Stimulated activated CD4-positive, alpha-beta T cell treated with anti-CD3 and anti-CD28 coated beads, Interleukin-4, amount 100 ng/mL, for 48 hours (primary cell): Measurements from ENCODE around the gene CLDN5.

Experiments used
- DNase-seq, 2 donors: peaks; one replicate each; pipeline ENCODE4 v3.0.0-alpha.2; 2020; ENCODE audit warnings: low read depth in 2 of 2

CLDN5 gene, protein sequence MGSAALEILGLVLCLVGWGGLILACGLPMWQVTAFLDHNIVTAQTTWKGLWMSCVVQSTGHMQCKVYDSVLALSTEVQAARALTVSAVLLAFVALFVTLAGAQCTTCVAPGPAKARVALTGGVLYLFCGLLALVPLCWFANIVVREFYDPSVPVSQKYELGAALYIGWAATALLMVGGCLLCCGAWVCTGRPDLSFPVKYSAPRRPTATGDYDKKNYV

DNA sequence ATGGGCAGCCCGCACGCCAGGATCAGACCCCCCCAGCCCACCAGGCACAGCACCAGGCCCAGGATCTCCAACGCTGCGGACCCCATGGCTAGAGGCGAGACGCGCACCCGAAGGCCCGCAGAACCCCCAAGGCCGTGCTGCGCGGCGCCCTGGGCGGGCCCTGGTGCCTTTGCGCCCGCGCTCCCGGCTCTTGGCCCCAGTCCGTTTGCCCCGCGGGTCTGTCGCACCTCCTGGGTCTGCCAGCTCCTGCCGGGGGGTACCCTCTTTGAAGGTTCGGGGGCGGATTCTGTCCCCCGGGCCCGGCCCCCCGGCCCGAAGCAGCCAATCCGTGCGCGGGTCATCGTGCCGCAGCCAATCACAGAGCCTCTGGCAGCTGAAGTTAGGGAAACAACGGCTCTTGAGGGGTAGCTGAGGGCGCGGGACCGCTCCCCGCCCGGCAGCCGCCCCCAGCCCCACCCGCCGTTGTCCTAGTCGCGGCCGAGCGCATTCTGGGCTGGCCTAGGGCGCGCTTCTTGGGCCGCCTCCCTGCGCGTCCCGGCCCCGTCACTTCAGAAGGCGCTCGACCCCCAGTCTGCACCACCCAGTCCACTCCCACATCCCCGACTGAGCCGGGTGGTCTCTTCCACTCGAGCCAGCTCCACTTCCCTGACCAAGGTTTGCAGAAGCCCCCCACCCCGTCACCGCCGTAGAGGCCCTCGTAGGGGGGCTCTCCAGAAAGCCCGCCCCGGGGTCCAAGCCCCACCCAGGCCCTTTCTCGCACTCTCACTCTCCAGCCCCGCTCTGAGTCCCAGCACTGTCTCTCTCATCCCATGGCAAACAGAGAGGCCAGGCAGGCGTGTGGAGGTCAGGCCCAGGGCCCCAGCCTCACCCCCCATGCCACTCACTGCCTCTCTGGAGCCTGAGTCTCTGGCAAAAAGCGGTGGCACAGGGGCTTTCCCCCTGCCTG, at the start of gene CLDN5:
Gene CLDN5 (minus strand): TSS at position 241 of the 946 bp plus-strand sequence. CDS start 155 bp downstream, at position 86.
- DNase-seq = no peak

DNA sequence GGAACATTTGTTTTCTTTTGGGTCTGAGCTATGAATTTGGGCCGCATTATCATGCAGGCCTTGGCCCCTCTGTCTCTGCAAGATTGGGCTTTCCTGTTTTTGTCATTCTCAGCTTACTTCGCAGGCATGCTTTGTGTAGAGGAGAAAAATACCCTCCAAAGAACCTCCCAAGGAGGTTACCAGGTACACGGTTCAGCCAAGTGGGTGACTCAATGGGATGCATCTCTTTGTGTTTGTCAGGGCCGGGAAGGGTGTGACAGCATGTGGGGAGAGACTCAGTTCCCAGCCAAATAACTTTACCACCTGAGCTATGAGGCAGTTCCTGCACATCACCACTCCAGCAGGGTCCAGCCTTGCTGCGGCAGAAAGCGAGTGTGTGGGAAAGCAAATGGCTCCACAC, 47.8 kb upstream of the CLDN5 start:
- no peak for DNase-seq

DNA sequence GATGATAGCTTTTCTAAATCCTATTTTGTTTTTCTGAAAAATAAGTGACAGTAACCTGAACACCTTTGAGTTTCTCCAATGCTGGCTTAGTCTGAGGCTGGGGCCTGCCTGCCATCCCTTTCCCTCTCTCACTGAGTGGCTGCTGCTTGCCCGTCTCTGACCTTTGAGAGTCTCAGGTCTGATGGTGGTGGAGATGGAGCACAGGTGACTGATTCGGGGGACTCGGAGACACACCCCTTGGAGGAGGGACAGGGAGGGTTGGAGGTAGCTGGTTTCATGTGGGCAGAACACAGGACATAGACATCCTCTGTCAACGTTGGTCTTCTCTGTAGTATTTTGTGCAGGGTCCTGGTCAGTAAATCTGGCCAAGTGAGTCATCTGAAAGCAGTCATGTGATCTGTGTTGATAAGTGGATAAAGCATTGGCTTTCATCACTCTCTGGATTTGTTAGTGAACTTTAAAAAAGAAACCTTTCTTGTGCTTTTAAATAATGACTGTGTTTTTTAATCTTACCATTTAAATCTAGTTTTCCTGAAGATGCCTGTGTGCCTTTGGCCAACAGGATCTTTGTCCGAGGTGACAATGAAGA, 47.1 kb upstream of the CLDN5 start:
- no peak for DNase-seq

DNA sequence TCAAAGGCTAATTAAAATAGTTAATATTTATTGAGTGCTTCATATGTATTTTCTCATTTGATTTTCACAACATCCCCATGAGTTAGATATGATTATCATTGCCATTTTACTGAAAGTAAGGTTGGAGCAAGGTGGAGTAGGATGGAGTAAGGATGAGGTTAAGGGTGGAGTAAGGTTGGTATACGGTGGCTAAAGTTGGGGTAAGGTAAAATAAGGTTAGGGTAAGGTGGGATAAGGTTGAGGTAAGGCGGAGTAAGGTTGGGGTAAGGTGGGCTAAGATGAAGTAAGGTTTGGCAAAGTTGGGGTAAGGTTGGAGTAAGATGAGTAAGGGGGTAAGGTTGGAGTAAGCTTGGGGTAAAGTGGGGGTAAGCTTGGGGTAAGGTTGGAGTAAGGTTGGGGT, 45.8 kb upstream of the CLDN5 start:
- DNase-seq = no peak

DNA sequence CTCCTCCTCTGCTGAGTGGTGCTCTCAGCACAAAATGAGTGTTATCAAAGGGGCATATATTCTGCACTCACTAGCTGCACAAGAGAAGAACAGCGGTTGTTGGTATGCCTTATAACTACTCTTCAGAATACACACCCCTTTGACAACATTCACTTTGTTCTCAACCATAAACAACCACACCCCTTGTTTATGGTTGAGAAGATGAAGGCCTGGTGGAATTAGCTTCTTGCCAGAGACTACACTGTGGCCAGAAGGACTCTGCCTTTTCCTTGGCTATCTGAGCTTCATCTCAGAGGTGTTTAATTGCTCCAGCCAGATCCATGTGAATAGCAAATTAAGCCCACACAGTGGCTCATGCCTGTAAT, 45.0 kb upstream of the CLDN5 start:
- DNase-seq = no peak

DNA sequence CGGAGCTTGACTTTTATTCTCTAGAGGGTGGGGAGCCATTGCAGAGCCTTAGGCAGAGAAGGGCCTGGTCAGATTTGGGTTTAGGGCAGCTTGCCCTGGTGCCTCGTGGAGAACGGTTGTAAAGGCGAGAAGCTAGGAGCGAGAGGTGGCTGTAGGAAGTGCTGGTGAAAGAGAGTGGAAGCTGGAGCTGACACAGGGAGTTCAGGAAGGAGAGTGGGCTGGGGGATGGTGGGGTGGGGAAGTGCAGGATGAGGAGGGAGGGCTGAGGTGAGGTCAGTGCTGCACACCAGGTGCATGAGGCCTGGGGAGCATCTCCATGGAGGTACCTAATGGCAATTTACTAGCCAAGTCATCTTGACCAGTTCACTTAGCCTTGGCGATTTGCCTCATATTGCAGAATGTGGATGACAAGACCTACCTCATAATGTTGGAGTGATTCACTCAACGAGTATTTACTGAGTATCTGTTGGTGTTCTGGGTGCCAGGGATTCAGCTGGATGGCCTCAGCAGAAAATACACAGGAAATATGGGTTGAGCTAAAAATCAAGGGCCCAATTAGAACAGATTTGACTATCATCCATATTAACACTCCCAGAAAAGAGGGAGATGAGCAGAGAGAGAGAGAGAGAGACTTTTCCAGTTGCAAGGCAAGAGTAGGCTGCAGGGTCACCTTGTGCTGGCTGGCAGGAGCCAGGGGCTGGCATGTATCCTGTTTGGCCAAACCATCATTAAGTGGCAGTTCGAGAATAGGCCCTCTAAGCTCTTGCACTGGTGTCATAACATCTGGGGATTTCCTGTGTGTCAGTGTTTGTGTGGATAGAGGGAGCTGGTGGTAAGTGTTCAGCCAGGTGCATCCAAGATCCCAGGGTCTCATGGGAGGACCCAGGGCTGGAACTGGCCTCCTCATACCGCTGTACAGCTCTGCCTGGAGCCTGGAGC, 44.4 kb upstream of the CLDN5 start:
- no peak for DNase-seq

DNA sequence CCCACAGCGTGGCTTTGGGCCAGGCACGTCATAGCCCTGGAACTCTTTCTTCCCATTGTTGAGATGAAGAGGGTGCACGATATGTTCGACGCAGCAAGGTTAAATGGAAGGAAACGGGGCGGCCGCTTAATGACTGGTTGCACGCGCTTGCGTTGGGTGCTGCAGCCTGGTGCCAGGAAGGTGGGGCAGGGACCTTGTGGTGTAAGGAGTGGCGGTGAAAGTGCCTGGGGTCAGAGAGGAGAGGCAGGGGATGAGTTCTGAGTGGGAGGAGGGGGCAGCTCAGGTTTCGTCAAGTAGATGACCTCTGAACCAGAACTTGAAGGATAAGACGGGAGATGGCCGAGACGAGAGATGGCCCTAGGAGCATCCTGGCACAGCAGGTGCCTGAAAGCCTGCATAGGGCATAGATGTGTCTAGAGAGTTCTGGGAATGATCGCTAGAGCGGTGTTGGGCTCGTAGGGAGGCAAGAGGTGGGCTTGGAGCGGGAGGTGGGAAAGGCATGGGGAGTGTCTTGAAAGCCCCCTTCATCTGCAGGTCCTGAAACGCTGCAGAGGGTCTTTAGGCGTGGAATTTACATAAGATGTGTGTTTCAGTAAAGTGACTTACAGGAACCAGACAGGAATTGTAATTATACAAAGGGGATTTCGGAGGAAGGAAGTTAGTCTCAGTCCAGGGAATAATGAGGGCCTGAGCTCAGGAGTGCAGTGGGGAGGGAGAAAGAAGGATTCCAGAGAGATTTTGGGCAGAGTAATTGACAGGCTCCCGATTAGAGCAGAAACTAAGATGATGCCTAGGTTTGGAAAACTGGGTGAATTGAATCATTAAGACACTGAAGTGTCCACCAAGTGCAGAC, 43.2 kb upstream of the CLDN5 start:
- DNase-seq = no peak

DNA sequence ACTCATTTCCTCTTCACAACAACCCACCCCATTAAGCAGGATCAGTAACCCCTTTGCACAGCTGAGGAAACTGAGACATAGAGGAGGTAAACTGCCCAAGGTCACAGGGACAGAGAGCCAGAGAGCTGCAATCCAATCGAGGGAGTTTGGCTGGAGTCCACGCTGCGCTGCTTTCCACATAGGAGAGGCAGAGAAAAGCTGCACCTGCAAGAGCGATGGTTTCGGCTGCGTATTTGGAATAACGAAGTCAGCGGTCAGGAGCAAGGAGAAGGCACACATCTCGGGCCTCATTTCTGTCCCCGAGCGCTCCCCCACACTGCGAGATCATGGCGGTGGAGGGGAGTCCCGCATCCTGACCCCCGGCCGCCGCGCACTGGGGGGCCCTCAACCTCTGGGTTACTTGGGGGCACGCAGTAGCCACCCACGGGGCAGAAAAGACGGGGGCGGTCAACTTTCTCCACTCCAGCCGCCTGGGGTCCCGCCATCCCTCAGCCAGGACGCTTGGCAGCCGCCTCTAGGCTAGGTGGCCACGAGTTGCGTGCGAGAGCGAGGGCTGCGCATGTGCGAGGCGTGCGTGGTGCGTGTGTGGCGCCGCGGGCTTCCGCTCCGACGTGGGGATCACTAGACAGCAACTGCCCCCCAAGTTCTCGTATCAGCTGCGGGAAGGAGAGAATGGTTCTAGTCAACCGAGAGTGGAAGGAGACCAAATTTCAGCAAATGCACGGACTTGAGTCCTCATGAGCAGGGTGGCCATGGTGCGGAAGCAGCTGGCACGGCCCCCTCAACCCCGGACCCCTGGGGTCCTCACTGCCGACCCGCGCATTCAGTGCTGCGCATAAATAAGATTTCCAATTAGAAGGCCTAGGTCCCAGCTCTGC, 42.3 kb upstream of the CLDN5 start:
- DNase-seq = no peak

DNA sequence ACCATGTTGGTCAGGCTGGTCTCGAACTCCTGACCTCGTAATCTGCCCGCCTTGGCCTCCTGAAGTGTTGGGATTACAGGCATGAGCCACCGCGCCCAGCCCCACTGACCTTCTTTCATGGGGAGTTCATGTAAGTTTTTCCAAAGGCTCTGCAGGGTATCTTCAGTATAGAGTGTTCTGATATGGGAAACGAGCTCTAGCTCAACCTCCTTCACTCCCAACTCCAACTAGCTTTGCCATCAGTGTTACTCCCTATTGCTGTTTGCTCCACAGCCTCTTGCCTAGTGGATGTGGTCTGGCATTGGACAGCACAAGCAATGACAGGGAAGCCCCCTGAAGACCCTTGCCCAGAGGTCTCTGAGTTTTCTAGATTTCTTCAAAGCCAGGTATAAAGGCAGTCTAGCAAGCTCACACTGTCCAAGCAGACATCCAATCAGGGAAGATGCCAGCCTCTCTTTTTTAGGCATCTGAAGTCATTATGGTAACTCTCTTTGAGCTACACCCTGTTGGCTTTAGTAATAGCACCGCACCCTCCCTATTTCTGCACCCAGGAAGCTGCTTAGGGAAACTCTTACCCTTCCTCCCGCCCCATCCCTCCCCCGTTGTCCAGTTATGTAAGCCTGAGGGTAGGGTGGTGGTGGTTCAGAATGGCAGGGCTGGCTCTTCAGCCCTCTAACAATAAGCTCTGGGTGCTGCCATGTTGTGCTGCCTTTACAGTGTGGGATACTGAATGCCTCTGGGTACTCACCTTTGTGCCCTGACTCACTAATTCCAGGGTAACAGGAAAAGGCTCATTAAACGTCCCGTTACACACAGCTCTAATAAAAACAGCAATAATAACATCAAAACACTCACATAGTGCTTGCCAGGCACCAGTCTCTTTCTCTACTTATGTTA, 41.4 kb upstream of the CLDN5 start:
- no peak for DNase-seq

DNA sequence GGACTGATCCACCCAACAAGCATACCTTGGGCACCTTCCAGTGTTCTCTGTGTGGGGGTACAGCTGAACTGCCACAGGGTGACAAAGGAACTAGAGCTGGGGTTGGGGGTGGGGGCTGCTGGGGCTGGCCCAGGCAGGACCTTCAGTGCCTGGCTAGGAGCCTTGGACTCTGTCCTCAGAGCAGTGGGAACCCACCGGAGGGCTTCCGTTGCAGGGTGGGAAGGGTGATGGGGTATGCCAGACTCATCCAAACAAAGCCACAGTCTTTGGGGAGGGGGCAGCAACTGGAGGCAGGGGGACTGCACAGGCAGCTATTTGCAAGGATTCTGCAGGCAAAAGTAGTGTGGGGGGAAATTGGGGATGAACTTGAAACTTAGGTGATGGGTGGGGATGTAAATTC, 35.7 kb upstream of the CLDN5 start:
- no peak for DNase-seq

DNA sequence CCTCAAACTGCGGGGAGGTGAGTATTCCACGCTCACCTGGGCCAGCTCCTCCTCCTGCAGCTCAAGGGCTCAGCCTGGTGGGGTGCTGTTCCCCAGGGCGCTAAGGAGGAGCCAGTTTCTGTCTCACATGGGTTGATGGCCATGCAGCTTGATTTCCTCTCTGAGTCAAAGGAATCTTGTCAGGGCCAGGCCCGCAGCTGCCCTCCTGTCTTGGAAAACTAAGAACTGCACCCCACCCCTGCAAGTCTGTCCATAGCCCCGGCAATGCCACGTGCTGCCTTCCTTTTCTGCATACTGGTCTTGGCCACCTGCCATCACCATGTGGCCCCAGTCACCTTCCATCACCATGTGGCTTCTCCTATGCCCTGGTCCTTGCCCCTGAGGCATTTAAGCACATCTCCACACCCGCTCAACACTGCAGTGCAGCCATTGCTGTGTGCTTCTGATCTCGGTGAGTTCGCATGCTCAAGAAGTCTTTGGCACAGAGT, 35.2 kb upstream of the CLDN5 start:
- no peak for DNase-seq

DNA sequence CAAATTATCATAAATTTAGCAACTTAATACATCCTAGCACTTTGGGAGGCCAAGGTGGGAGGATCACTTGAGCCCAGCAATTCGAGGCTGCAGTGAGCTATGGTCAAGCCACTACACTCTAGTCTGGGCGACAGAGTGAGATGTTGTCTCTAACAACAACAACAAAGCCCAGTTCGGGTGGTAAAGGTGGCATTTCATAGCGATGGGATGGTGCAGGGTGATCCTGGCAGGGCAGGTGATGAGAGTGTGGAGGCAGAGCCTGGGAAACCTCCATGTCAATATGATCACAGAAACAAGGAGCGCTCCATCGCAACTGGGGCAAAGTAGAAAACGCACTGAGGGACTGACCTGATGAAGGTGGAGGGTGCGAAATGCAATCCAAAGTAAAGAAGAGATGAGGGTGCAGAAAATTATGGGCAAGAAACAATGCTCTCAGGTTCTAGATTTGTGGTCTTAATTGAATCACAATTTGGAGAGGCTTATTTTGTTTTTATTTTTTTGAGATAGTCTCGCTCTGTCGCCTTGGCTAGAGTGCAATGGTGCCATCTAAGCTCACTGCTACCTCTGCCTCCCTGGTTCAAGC, 32.8 kb upstream of the CLDN5 start:
- DNase-seq = no peak

DNA sequence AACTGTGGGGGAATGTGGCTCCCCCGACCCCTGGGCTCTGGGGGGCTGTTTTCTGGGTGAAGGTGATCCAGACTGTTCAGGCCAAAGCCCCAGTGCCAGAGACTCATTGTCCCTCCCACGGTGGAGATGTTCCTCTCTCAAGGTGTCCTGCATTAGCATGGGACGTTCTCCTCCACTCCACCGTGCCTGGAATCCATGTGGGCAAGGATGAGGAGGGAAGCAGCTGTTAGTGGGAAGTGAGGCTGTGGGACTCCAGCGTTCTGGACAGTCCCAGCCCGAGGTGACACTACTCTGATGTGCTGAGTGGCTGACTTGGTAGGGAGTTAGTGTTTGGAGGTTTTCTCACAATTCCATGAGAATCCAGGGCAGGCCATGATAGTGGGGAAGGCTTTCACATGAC, 31.4 kb upstream of the CLDN5 start:
- no peak for DNase-seq

DNA sequence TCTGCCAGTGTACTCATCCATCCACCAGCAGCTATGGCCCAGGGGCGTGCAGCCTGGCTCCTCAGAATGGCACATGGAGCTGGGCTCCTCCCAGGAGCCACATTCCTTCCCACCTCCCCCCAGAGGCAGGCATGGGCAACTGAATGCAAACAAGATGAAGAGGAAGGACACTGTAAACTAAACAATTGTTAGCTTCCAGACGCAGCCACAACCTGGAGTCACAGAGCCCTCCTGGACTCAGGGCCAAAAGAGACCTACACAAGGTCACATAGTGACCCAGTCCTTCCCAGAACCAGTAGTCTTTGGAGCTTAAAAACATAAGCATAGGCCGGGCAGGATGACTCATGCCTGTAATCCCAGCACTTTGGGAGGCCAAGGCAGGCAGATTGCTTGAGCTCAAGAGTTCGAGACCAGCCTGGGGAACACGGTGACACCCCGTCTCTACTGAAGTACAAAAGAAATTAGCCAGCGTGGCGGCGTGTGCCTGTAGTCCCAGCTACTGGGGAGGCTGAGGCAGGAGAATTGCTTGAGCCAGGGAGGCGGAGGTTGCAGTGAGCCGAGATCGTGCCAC, 30.7 kb upstream of the CLDN5 start:
- no peak for DNase-seq

DNA sequence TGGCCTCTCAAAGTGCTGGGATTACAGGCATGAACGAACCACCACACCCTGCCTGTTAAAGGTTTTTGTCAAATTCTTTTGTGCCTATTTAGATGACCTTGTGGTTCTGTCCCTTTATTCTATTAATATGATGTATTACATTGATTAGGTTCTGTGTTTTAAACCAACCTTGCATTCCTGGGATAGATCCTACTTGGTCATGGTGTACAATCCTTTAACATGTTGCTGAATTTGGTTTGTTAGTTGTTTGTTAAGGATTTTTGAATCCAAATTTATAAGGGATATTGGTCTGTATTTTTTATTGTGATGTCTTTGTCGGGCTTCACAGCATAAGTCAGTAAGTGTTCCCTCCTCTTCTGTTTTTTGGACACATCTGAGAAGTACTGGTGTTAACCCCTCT, 29.0 kb upstream of the CLDN5 start:
- no peak for DNase-seq

DNA sequence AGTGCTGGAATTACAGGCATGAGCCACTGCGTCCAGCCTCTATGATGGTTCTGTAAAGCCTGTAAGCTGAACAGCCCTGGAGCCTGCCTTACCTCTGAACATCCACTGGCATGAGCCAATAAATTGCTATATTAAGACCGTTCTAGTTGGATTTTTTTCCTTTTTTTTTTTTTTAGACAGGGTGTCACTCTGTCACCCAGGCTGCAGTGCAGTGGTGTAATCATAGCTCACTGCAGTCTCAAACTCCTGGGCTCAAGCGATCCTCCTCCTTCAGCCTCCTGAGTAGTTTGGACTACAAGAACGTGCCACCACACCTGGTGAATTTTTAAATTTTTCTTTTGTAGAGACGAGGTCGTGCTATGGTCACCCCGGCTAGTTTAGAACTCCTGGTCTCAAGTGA, 26.2 kb upstream of the CLDN5 start:
- DNase-seq = no peak

DNA sequence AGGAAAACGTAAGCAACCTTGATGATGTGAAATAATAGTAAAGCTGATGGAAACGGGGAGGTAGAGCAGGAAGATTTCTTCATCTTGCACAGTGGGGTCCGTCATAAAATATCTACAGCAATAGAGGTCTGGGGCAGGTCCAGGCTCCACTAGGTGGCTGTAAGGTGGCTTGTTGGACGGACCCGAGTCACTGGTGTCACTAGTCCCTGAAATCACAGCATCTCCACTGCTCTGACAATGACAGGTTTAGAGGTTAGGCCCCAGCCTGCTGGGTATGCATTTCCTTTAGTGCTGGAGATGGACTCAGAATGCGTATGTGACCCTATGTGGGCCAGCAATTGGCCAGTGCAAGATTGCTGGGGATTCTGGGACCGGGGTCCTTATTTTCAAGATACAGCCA, 25.2 kb upstream of the CLDN5 start:
- no peak for DNase-seq

DNA sequence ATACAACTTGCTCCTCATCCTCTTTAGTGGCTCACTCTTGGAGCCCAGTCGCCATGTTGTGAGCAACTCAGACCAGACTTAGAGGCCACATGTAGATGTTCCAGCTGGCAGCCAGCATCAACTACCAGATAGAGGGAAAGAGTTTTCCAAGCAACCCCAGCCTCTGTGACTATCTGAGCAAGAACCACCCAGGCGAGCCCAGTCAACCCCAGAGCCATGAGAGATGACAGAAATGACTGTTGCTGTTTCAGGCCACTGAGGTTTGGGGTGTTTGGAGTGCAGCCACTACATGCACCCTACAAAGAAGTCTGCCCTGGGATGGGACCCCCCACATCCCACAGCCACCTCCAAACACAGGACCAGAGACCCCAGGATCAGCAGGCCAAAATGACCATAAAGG, 24.8 kb upstream of the CLDN5 start:
- no peak for DNase-seq
